ENCODE measurements around the gene PARVA.

Gene PARVA

DNA sequence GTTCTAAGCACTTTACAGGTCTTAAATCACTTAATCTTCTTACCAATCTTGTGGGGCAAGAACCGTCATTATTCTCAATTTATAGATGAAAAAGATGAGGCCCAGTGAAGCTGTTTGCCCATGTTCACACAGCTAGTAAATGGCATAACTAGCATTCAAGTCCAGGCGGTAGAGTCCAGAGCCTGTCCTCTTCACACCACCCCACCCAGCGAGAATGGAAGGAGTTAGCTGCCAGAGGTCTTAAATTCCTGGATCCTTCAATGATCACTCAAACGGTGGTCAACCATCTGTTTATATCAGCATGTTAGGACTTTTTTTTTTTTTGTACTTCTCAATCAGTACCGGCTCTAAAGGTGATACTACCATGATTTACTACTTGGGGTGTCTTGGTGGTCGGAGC is 43.3 kb downstream of the PARVA start:
- no peak for TF ChIP-seq CTCF (IDR thresholded peaks at IDR 0.05; ENCODE audit: borderline replicate concordance, insufficient read depth, low read depth, low read length)

DNA sequence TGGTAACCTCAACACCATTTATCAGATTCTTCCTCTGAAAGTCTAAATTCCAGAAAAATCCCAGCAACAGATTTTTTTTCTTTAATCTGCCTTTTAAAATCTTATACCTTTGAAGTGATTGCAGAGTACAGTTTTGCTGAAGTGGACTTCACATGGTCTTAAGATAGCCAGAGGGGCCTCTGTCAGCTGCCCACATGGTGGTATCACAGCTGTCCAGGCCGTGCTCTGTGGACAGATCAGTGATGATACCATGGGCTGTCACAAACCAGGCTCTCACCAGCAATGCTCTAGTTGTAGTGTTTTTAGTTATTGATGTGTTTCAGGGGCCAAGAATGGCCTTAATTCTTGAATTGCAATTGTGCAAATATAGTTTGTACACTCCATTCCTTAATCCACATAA is 44.0 kb downstream of the PARVA start:
- no peak for TF ChIP-seq CTCF (IDR thresholded peaks at IDR 0.05; ENCODE audit: borderline replicate concordance, insufficient read depth, low read depth, low read length)
- H3K4me3 ChIP-seq (ENCODE audit: low read depth, low read length) = no peak overlapping the region

More for the DNA sequence above, 43.3 kb downstream of the PARVA start:
- no peak overlapping the region for H3K4me3 ChIP-seq (ENCODE audit: low read depth, low read length)

DNA sequence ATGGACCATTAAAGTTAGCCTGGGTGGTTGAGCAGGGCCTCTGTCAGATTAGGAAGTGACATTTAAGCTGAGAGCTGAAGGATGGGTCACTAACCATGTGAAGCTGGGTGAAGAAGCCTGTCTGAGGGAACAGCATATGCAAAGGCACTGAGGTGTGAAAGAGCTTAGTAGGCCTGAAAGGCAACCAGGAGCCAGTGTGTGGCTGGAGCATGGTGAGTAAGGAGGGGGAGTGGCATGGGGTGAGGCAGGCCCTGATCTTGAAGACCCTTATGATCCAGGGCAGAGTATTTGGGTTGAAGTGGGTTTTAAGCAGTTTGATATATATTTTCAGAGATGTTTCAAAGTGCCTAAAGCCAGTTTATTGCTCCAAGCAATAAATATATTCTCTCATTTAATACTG is 48.8 kb downstream of the PARVA start:
- no peak overlapping the region for H3K4me3 ChIP-seq (ENCODE audit: low read depth, low read length)
- TF ChIP-seq CTCF (IDR thresholded peaks at IDR 0.05; ENCODE audit: borderline replicate concordance, insufficient read depth, low read depth, low read length) = no peak

DNA sequence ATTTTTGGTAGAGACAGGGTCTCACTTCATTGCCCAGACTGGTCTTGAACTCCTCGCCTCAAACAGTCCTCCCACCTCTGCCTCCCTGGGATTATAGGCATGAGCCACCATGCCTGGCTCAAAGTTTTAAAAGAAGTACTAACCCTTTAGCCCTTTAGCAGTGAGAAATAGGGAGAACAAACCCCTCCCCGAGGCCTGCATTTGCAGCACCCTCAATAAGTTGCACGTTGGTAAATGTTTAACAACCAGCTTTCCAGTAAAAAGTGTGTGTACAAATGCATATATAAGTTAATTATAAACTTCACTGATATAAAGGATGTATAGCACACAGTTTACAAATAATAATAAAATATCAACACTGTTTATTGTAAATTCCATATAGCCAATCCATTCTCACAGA is 51.8 kb downstream of the PARVA start:
- no peak overlapping the region for H3K4me3 ChIP-seq (ENCODE audit: low read depth, low read length)
- no peak for TF ChIP-seq CTCF (IDR thresholded peaks at IDR 0.05; ENCODE audit: borderline replicate concordance, insufficient read depth, low read depth, low read length)

GRCh38 chr11:12430351-12430750 is 53.0 kb downstream of the PARVA start:
- TF ChIP-seq CTCF (IDR thresholded peaks at IDR 0.05; ENCODE audit: borderline replicate concordance, insufficient read depth, low read depth, low read length) = no peak
- H3K4me3 ChIP-seq (ENCODE audit: low read depth, low read length) = no peak overlapping the region

GRCh38 chr11:12430954-12431595 is 53.7 kb downstream of the PARVA start:
- TF ChIP-seq CTCF (IDR thresholded peaks at IDR 0.05; ENCODE audit: borderline replicate concordance, insufficient read depth, low read depth, low read length) = no peak
- no peak overlapping the region for H3K4me3 ChIP-seq (ENCODE audit: low read depth, low read length)

DNA sequence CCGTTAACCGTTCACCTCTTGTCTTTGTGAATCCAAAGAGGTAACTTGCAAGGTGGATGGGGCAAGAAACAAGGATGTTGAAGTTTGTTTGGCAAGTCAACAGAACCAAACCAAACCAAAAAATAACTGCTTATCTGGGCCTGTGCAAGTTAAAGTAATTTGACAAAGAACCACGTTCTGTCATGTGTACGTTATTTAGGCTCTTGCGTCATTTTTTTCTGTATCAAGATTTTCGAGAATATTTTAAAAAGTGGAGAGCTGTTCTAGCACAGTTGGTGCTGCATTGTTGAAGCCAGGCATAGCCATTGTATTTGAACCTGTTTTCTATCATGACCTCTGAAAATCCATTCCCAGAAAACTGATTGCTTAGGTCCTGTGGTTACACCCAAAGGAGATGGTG is 55.1 kb downstream of the PARVA start:
- no peak overlapping the region for H3K4me3 ChIP-seq (ENCODE audit: low read depth, low read length)
- no peak for TF ChIP-seq CTCF (IDR thresholded peaks at IDR 0.05; ENCODE audit: borderline replicate concordance, insufficient read depth, low read depth, low read length)
